ENCODE data around the gene PRKN.

The PRKN gene

DNA sequence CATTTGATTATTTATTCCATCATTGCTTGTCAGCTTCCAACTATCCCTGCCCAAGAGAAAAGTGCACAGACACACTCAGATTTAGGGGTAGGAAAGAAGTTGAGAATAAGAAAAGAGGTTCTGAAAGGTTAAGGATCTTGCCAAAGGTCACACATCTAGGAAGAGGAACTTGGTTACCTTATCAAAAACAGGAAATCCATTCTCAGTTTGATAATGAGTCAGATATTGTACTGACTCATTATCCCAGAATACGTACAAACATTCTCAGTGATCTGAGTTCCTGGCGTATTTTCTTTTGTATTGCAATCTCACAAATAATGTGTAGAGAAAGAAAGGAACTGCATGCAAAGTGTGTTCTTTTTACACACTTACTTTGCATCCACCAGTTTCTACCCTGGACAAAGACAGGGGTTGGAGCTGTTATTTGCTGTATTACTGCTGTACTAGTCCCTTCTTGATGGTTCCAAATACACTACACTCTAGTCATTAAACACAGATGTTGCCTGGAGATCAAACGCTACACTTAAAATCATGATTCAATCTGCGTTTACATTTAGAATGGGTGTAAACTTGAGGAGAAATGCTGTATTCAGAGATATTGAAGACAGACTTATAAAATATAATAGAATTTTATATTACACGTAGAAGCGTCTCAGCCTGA lies 545.7 kb downstream of the PRKN start:
- no peak for DNase-seq (ENCODE audit: low read depth in 2 of 2)

DNA sequence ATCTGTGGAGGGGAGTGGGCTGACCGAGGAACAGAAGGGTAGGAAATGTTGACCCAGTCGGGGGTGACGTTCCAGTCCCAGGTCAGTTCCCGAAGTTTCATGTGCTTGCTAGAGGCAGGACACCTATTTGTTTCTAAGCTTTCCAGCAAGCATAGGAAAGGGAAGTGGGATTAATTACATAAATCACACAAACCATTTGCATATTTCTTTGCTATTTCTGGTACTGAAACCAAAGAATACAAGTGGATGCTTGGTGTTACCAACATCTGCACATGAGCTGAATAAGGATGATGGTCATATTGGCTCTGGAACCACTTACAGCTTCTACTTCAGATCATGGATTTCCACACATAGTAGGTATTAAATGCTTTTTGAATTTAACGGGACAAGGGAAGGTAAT lies 546.5 kb downstream of the PRKN start:
- DNase-seq (ENCODE audit: low read depth in 2 of 2): no peak

- DNase-seq (ENCODE audit: low read depth in 2 of 2): no peak
Measured at GRCh38 chr6:162179196-162179951, 548.2 kb downstream of the PRKN start.

DNA sequence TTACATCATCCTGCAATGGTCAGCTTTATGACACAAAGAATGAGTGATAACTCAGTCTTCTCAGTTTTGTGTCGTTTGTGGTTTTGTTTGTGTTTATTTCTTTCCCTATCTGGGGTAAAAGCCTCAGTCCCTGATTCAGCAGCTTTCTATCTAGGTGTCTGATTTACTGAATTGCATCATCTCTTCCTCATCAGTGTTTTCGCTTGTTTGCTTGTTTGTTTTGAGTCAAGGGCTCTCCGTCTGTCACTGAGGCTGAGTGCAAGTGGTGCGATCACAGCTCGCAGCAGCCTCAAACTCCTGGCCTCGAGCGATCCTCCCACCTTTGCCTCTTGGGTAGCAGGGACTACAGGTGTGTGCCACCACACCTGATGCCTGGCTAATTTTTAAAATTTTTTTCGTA lies 548.9 kb downstream of the PRKN start:
- no peak for DNase-seq (ENCODE audit: low read depth in 2 of 2)

GRCh38 chr6:162178266-162178665 lies 549.3 kb downstream of the PRKN start:
- DNase-seq (ENCODE audit: low read depth in 2 of 2): no peak

- no peak for DNase-seq (ENCODE audit: low read depth in 2 of 2)
Measured at GRCh38 chr6:162177746-162178145, 549.8 kb downstream of the PRKN start.

DNA sequence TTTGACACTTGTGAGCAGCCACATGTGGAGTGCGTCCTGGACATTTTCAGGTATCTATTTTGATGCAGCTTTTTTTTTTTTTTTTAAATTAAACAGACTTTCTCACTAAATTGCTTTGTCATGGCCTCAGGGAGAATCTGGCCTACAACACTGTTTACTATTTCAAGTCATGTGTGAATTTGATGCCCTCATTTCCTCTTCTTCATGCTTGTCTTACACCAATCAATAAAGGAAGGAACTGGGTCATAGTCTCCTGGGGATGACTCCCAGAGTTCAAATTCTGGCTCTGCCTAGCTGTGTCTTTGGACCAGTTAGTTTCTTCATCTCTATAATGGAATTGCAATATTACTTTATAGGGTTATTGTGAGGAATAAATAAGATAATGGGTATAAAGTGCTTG lies 554.1 kb downstream of the PRKN start:
- DNase-seq (ENCODE audit: low read depth in 2 of 2): no peak

GRCh38 chr6:162165479-162165878 lies 562.1 kb downstream of the PRKN start:
- DNase-seq (ENCODE audit: low read depth in 2 of 2): no peak

DNA sequence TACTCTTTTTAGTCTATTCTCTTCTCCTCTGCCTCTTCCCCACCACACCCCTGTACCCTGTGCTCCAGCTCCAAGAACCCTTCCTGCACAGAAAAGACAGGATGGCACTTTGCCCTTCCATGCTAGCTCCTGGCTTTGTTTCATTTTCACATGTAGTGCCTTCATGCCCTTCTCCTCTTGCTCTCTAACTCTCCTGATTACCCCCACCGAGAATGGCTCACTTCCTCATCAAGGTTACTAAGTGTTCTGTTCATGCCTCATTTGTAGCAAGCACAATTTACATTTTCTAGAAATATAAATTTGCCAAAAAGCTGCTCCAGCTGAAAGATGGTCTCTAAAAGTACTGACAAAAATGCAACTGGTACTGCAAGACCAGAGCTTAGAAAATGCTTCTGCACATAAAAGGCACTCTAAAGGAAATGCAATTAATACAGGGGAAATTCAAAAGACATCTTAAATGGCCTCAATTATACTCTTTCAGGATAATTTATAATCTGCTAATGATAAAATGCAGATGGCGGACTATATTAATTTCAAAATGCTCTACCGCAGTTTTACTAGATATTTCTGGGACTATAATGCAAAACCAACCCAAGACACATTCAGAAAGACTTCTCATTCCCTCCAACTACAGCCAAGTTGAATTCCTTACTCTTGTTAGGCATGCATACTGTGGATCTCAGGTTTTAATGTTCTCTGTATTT lies 570.2 kb downstream of the PRKN start:
- no peak for DNase-seq (ENCODE audit: low read depth in 2 of 2)

- DNase-seq (ENCODE audit: low read depth in 2 of 2): no peak
Measured at GRCh38 chr6:162156146-162156545, 571.4 kb downstream of the PRKN start.

- no peak for DNase-seq (ENCODE audit: low read depth in 2 of 2)
Measured at GRCh38 chr6:162154930-162155329, 572.6 kb downstream of the PRKN start.

GRCh38 chr6:162154001-162154400 lies 573.6 kb downstream of the PRKN start:
- no peak for DNase-seq (ENCODE audit: low read depth in 2 of 2)

- DNase-seq (ENCODE audit: low read depth in 2 of 2): no peak
Measured at GRCh38 chr6:162153120-162153519, 574.4 kb downstream of the PRKN start.

DNA sequence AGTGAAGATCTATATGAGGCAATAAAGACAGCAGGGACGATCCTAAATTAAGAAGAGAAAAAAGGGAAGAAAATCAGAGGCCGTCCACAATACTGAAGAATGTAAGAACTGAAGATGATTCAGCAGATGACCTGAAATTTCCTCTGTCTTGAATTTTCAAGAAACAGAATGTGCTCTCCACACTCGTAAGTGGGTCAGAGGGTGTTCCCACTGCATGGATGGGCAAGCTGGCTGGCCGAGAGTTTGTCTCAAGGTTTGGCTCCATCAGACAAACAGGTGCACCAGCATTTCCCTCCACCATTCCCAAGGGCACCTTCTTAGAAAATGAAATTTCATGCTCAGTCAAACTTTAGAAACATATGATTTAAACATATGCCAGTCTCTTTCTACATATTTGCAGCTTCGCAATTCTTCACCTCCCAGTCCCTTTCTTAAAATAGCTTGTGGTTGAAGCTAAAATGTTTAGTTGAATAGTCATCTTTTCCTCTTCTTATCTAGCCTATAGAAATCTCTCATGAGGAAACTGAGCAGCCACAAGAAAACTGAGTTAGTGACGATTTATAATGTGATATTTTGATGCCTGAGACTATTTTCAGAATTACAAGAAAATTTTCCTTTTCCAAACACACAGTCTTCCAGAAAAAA lies 576.4 kb downstream of the PRKN start:
- no peak for DNase-seq (ENCODE audit: low read depth in 2 of 2)

DNA sequence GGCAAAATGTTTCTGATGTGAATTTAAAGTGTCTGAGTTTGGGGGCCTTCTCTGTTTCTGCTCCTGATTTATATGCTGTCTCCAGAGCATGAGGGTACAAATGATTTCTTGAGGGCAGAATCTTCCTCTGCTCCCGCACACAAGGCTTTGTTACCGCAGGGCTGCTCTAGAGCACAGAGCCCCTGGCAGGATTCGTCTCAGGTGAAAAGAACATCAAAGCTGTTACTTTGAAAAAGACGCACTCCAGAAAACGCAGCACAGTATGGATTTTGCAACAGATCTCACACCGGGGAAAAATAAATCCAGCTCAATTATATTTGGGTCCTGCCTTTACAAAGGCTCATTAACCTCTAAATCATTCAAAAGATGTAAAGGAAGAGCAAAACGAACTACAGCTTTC lies 577.3 kb downstream of the PRKN start:
- no peak for DNase-seq (ENCODE audit: low read depth in 2 of 2)

DNA sequence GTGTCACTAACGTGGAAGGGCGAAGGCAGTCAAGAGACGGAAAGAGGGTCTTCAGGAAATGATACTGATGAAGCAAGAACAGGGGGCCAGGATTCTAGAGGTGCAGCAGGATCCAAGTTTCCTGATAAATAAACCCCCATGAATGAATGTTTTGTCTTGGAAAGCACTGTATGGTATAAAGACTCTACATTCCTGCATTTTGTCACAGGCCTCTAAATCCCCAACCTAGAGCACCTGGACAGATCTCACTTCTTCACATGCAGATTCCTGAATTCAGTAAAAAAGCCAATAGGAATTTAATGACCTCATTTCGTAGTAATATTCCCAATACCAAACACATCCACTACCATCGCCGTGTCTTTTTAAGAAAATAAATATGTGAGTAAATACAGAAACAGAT lies 577.8 kb downstream of the PRKN start:
- DNase-seq (ENCODE audit: low read depth in 2 of 2): no peak

GRCh38 chr6:162147805-162148204 lies 579.8 kb downstream of the PRKN start:
- no peak for DNase-seq (ENCODE audit: low read depth in 2 of 2)

- DNase-seq (ENCODE audit: low read depth in 2 of 2): no peak
Measured at GRCh38 chr6:162147281-162147680, 580.3 kb downstream of the PRKN start.

DNA sequence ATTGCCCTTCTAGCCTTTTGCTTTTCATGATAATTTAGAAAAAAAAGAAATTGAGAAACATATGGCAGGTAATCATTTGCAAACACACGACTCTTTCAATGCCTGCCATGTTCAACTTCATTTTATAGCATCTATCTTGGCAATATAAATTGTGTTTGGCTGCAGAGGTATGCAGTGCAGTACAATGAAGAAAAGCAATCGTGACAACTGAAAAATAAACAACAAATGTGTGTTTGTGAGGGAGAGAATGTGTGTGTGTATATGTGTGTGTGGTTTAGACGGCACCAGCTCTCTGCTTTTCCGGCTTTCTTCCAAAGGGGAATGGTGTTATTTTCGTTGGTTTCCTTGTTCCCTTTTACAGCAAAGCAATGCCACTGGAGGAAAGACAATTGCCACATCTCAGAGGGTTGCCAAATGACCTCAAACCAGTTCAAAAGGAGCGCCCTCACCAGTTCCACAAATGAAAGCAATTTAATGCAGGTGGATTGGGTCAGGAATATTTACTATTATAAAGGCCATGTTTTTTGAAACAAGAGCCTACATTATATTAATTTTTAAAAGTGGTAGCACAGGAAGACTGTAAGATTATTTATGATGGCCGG lies 587.2 kb downstream of the PRKN start:
- no peak for DNase-seq (ENCODE audit: low read depth in 2 of 2)

DNA sequence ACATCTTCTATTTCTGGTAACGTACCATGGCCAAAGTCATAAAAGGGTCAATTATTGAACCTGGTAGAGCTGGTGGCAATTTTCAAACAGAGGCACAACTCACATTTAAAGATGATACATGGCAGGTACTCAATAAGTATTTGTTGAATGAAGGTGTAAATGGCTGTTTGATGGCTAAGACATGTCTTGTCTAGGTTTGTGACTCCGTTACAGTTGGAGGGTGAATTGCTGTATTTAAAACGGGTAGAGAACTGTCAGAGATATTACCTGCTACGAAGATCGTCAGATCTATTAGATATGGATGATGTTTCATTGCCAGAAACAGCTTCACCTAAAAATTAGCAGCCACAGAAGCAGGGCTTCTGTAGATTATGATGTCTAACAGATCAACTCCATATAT lies 601.9 kb downstream of the PRKN start:
- no peak for DNase-seq (ENCODE audit: low read depth in 2 of 2)

DNA sequence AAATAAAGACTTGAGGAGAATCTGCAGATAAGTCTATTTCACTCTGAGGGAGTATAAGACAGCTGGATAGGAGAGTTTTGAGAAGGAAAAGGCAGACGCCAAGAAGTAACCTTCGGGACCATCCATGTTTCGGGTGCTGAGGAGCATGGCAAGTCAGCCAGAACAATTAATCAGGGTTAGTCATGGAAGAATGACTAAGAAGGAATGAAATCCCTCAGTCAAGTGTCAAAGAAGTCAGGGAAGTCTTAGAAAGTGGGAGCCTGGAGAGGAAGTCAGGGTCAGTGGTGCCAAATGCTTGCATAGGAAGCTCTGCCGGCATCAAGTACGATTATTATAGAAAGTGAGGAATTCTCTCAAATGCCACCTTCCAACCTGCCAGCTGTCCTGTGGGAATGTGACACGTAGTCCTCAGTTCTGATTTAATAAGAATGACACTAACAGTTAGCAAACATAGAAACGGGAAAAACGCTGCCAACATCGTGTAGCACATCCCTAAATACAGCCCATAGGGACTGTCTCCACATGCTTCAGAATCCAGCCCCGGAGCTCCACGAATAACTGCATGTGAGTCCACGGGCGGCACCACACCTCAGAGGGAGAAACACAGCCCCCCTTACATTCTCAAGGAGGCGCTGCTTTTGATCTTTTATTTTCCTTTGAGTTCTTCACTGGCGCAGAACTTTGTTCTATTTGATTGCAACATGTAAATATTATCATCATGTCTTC lies 602.7 kb downstream of the PRKN start:
- DNase-seq (ENCODE audit: low read depth in 2 of 2): no peak
